B cell (primary cell): ENCODE data around the gene MLH1. TPM values are rescaled to one million over a fixed set of nuclear protein-coding genes. Genes with fewer than 3 reads are reported as not detected.

Source experiments
- ATAC-seq: fragments of 200-7000 bp; cut with Tn5 transposase; one replicate; pipeline ENCODE4 v1.10.0; 2021; ENCODE audit warnings: low read depth, mild to moderate bottlenecking, moderate number of reproducible peaks, moderate library complexity
- CTCF ChIA-PET: fragments of 350-600 bp; sonication (Branson Sonifier 250); formaldehyde crosslinking; loops from one replicate; lab custom pipeline; 2021; ENCODE audit warnings: antibody characterized with exemption, inconsistent platforms; lab: Charles Lee
- POLR2A ChIA-PET: fragments of 350-600 bp; sonication (Branson Sonifier 250); formaldehyde crosslinking; loops from one replicate; lab custom pipeline; 2021; ENCODE audit warnings: antibody characterized with exemption; lab: Charles Lee
- DNase-seq: peaks from one replicate; pipeline ENCODE4 v3.0.0; 2013
- H2AFZ ChIP-seq: 2 replicates; pipeline ENCODE4 v1.6.1; 2012; ENCODE audit warnings: mild to moderate bottlenecking, low read depth, low read length; ENCODE audit not compliant: insufficient read depth, poor library complexity, severe bottlenecking
- H3K27ac ChIP-seq, 2 donors: 1 replicate in 1 of 2; 2 replicates in 1 of 2; pipeline ENCODE4 v1.5.1; 2012 to 2013; ENCODE audit warnings: low read length in 2 of 2, mild to moderate bottlenecking in 2 of 2, moderate library complexity in 1 of 2
- H3K27me3 ChIP-seq, 4 experiments: fragments of 200-600 bp in 1 of 4; sonication (generic) in 1 of 4; replicated peaks in 1 of 4; 1 replicate in 2 of 4; 2 replicates in 2 of 4; pipeline versions ENCODE4 v1.6.1 to v1.7.0; 2013 to 2016; ENCODE audit warnings: low read length in 3 of 4, mild to moderate bottlenecking in 2 of 4, mixed read lengths in 1 of 4, moderate library complexity in 1 of 4; ENCODE audit not compliant: insufficient read depth in 4 of 4, control insufficient read depth in 3 of 4; ENCODE audit errors: control extremely low read depth in 1 of 4
- H3K36me3 ChIP-seq, 2 experiments: replicated peaks in 1 of 2; 1 replicate in 1 of 2; 2 replicates in 1 of 2; pipeline versions ENCODE4 v1.6.1 to v1.7.1; 2013; ENCODE audit warnings: low read length in 1 of 2; ENCODE audit not compliant: insufficient read depth in 2 of 2, control insufficient read depth in 1 of 2; ENCODE audit errors: control extremely low read depth in 1 of 2, extremely low read depth in 1 of 2
- H3K4me1 ChIP-seq, 2 donors: fragments of 200-600 bp in 1 of 2; sonication (generic) in 1 of 2; 1 replicate in 1 of 2; 2 replicates in 1 of 2; pipeline versions ENCODE4 v1.5.1 to v1.6.1; 2013 to 2017; ENCODE audit warnings: low read length in 2 of 2; ENCODE audit not compliant: control insufficient read depth in 2 of 2, insufficient read depth in 2 of 2
- H3K4me2 ChIP-seq: replicated peaks from 2 replicates; pipeline ENCODE3; 2012; ENCODE audit warnings: mild to moderate bottlenecking, low read depth, low read length; ENCODE audit not compliant: poor library complexity, severe bottlenecking
- H3K4me3 ChIP-seq, 5 experiments: fragments of 200-600 bp in 1 of 5; sonication (generic) in 1 of 5; 1 replicate in 3 of 5; 2 replicates in 2 of 5; pipeline versions ENCODE4 v1.5.1 to v1.7.0; 2011 to 2016; ENCODE audit warnings: low read length in 4 of 5, mild to moderate bottlenecking in 4 of 5, low read depth in 2 of 5, control low read depth in 1 of 5, moderate library complexity in 1 of 5; ENCODE audit not compliant: insufficient read depth in 1 of 5; ENCODE audit errors: control extremely low read depth in 1 of 5, extremely low read depth in 1 of 5
- H3K79me2 ChIP-seq: fragments of 200-600 bp; sonication (generic); one replicate; pipeline ENCODE4 v1.6.0; 2016; ENCODE audit warnings: low read length; ENCODE audit not compliant: control insufficient read depth, insufficient read depth
- H3K9ac ChIP-seq: fragments of 200-600 bp; sonication (generic); 2 replicates; pipeline ENCODE4 v1.6.1; 2017; ENCODE audit warnings: mild to moderate bottlenecking, low read length, moderate library complexity
- H3K9me3 ChIP-seq, 3 donors: one replicate each; pipeline versions ENCODE4 v1.6.1 to v1.7.1; 2013; ENCODE audit warnings: low read length in 2 of 3; ENCODE audit not compliant: control insufficient read depth in 2 of 3, insufficient read depth in 1 of 3; ENCODE audit errors: control extremely low read depth in 1 of 3
- H4K20me1 ChIP-seq: 2 replicates; pipeline ENCODE4 v1.6.0; 2012; ENCODE audit warnings: mild to moderate bottlenecking, low read length; ENCODE audit not compliant: insufficient read depth, control insufficient read depth, poor library complexity, severe bottlenecking
- H3K27ac Mint-ChIP-seq: one replicate; pipeline ENCODE4 v1.8.0; 2021; ENCODE audit warnings: mixed read lengths
- H3K27me3 Mint-ChIP-seq: one replicate; pipeline ENCODE4 v1.8.0; 2021; ENCODE audit warnings: mixed read lengths
- H3K4me1 Mint-ChIP-seq: one replicate; pipeline ENCODE4 v1.8.0; 2021; ENCODE audit warnings: mixed read lengths
- H3K4me3 Mint-ChIP-seq: one replicate; pipeline ENCODE4 v1.8.0; 2021; ENCODE audit warnings: mixed read lengths
- H3K9me3 Mint-ChIP-seq: one replicate; pipeline ENCODE4 v1.8.0; 2022; ENCODE audit warnings: mixed read lengths; ENCODE audit not compliant: insufficient read depth
- CTCF ChIP-seq: fragments of 200-600 bp; IDR thresholded peaks from one replicate; pipeline ENCODE4 v1.8.0; 2022; ENCODE audit warnings: antibody characterized with exemption, mild to moderate bottlenecking
- EZH2 ChIP-seq: IDR thresholded peaks from 2 replicates; pipeline ENCODE4 v1.6.1; 2012; ENCODE audit warnings: borderline replicate concordance, low read depth, mild to moderate bottlenecking, moderate library complexity, low read length; ENCODE audit not compliant: insufficient read depth, poor library complexity, severe bottlenecking
- WGBS: methylation state at CpG from one replicate; pipeline ENCODE4 v1.1.5; 2013; ENCODE audit warnings: missing lambda C conversion rate; ENCODE audit not compliant: insufficient coverage; 5-methylcytosine and 5-hydroxymethylcytosine counted together
- intact Hi-C: fragments of 100-400 bp; cut with micrococcal nuclease; formaldehyde crosslinking; loops from one replicate; pipeline ENCODE4 v1.10.0; 2022
- polyA plus RNA-seq: library from polyadenylated mRNA; depleted of rRNA; stranded (reverse); fragments of >200 nt; gene quantifications from 2 replicates; pipeline ENCODE4 v1.2.3, GENCODE V29; 2012
- total RNA-seq, 2 donors: library from RNA; stranded (reverse); fragments of 120-200 nt in 1 of 2; gene quantifications; 1 replicate in 1 of 2; 2 replicates in 1 of 2; pipeline versions ENCODE4 v1.2.3 to v1.2.4, GENCODE V29; 2013 to 2022

The MLH1 gene
- total and polyA plus RNA-seq, 2 donors (not counting 1 experiment from before 2014, with no cell fraction given): 22.4 to 38.5 TPM

- peaks cover 9 to 55% of the 10 kb centered on the region in 2 experiments for H3K36me3 ChIP-seq
- intact Hi-C loops: no loop called here
- no peak overlapping the region for H3K4me2 ChIP-seq
- peaks cover 0 to 7% (median 3%) of the 10 kb centered on the region in 3 donors for H3K9me3 ChIP-seq
- no peaks in the 10 kb centered on the region for H3K27me3 ChIP-seq
- H3K4me1 ChIP-seq: no peaks in the 10 kb centered on the region
- Mint-ChIP-seq H3K27ac (no peak overlapping the region), H3K27me3 (no peaks in the 10 kb centered on the region), H3K4me3 (no peak overlapping the region), H3K4me1 (no peaks in the 10 kb centered on the region), H3K9me3 (no peaks in the 10 kb centered on the region)
- no peaks in the 10 kb centered on the region for H4K20me1 ChIP-seq
- H3K79me2 ChIP-seq: no peaks in the 10 kb centered on the region
- DNase-seq (no peak), ATAC-seq (no peak)
- 100% methylated on average over 1 of the region's 1 CpG for WGBS
- H3K9ac ChIP-seq: no peak overlapping the region
- no peak overlapping the region for H3K4me3 ChIP-seq
- H2AFZ ChIP-seq: no peak overlapping the region
- no peak for TF ChIP-seq EZH2
- TF ChIP-seq CTCF: no peak
- ChIA-PET CTCF (interaction anchor here (1.3 kb wide), 1 partner anchor 81 kb away, joined by 5 read pairs; no protein-coding TSS in a partner anchor), POLR2A (no interaction called here)
- no peak overlapping the region for H3K27ac ChIP-seq
Observed at GRCh38 chr3:37039161-37039846, 46.0 kb downstream of the MLH1 start.

GRCh38 chr3:37040231-37040630 lies 46.9 kb downstream of the MLH1 start:
- peaks cover 9 to 55% of the 10 kb centered on the region in 2 experiments for H3K36me3 ChIP-seq
- ATAC-seq: no peak
- H3K4me3 ChIP-seq: no peak overlapping the region
- H3K4me1 Mint-ChIP-seq: no peaks in the 10 kb centered on the region
- H2AFZ ChIP-seq: no peak overlapping the region
- H3K4me3 Mint-ChIP-seq: no peak overlapping the region
- H3K9me3 Mint-ChIP-seq: no peaks in the 10 kb centered on the region
- H3K9me3 ChIP-seq: peaks cover 0 to 7% (median 3%) of the 10 kb centered on the region in 3 donors
- ChIA-PET CTCF (no interaction called here), POLR2A (no interaction called here)
- no CpG with 5 or more reads among the region's 1 CpG for WGBS
- intact Hi-C loops: no loop called here
- no peak for DNase-seq
- no peaks in the 10 kb centered on the region for H3K79me2 ChIP-seq
- H3K27ac Mint-ChIP-seq: no peak overlapping the region
- no peaks in the 10 kb centered on the region for H3K4me1 ChIP-seq
- no peak overlapping the region for H3K9ac ChIP-seq
- H4K20me1 ChIP-seq: no peaks in the 10 kb centered on the region
- H3K27me3 Mint-ChIP-seq: no peaks in the 10 kb centered on the region
- no peak overlapping the region for H3K4me2 ChIP-seq
- H3K27me3 ChIP-seq: no peaks in the 10 kb centered on the region
- TF ChIP-seq CTCF (no peak), EZH2 (no peak)
- H3K27ac ChIP-seq: no peak overlapping the region
